HG02840 (cell line): ENCODE measurements around the gene ERC2.
A peak's percentile ranks its signal among the peaks of the same experiment; 100 is the strongest.

Experiments
- ATAC-seq: cut with Tn5 transposase; IDR thresholded peaks from one replicate; pipeline ENCODE4 v1.9.1; 2021; ENCODE audit warnings: mild to moderate bottlenecking, moderate library complexity, moderate number of reproducible peaks; ENCODE audit not compliant: unreplicated experiment, low FRiP score

ERC2 gene

DNA sequence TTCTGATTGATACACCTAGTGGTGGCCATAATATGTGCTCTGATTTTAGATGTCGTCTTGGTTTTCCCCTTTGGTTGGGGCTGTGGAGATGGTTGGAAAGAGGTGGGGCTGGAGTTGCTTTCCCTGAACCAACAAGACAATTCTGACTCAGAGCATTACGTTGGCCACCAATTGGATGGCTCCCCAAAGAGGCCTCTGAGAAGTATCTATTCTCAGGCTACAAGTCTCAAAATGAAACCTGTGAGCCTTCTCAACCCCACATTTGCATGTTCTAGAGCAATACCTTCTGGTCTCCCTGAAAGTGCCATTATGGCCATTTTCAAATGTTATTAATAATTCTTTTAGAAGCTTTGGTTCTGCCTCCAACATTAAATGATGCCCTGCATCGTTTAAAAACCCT is 792.8 kb downstream of the ERC2 start:
- ATAC-seq, result peak; percentile 94

DNA sequence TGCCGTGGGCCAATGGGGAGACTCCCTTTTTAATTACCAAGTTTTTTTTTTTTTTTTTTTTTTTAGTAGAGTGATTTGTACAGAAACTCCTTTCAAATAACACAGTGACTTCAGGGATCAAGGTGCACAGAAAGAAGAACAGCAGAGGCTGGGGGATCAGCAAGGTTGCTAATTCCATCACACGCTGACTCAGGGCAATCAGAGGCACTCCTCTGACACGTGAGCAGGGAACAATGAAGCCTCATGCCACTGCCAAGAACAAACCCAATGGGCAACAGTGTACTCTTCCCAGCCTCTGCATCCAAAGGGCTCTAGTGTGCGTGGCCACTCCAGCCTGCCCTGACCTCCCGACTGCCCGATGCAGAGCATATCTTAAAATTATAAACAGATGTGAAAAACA is 794.5 kb downstream of the ERC2 start:
- ATAC-seq, result no peak

DNA sequence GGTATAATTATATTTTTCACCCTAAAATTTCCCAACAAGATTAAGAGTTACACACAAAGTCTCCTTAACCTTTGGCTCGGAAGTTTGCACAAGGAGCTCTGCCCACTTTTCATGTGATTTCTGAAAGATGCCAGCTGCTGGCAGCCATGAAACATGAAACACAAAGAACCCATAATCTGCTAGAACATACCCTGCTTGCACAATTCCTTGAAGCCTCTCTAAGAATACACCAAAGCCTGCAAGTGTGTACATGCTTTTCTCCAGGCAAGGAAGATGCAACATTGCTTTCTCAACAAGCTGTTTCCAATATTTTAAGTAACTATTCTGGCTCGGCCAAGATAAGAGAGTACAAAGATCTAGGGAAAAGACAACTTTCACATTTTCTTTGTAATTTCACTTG is 799.1 kb downstream of the ERC2 start:
- no peak for ATAC-seq

DNA sequence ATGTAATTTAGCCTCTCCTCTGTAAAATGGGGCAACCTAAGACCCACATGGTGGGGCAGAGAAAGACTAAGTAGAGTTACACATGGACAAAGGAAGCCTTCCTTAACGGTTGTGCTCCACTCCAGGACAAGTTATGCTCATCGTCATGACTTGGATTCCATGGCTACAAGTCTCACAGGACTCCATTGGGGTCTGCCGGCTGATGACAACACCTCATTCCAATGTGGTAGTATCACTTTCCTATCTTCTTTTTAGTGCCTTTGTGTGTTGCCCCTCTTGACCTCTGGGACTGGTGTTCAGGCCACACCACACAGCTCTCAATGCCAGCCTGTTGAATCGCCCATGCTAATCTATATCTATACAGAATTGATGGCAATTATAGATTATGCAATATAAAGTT is 799.9 kb downstream of the ERC2 start:
- ATAC-seq, result no peak

DNA sequence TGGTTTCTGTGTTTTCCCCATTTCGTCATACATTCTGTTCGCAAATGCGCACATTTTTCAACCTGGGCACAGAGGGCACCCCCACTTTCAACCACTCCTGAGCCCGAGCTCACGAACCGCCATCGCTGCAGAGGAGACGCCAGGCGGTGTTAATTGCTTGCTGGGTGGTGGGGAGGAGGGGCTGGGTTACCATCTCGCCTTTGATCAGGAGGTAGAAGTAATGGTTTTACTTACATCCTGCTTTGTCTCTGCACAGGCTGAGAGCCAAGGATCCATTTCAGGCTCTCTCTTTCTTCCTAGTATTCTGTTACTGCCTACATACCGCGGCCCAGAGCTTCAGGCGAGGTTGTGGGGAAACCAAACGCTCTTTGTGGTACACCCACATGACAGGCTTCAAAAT is 803.9 kb downstream of the ERC2 start:
- no peak for ATAC-seq

DNA sequence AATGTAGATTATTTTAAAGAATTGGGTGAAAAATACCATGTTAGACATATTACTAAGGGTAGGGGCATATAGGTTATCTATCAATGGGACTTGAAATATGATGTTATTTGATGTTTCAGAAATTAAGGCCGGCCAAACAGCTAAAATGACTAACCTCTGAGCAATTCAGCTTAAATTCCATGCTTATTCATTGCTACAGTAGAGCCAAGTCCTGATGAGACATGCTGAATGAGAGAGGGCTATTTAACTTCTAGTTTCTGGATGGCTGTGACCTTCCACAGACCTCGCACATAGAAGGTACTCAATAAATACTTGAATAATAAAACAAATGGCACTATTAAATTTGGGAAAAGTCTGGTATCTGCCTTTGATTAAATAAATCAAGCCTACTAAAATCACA is 805.6 kb downstream of the ERC2 start:
- ATAC-seq, result no peak

DNA sequence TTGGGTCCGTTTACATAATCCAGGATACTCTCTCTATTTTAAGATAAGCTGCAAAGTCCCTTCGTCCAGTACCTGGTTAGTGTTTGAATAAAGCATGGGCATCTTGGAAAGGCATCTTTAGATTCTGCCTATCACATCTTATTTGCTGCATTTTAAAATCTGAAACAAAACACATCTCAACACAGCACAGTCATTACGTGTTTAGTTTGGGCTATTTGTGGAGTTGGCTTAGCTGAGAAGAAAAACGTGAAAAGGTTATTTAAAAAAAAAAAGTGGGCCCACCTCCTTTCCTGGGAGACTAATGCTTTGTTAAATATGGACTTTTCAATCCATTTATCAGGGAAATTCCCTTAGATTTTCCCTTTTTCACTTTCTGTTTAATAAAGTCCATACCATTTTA is 806.7 kb downstream of the ERC2 start:
- no peak for ATAC-seq

DNA sequence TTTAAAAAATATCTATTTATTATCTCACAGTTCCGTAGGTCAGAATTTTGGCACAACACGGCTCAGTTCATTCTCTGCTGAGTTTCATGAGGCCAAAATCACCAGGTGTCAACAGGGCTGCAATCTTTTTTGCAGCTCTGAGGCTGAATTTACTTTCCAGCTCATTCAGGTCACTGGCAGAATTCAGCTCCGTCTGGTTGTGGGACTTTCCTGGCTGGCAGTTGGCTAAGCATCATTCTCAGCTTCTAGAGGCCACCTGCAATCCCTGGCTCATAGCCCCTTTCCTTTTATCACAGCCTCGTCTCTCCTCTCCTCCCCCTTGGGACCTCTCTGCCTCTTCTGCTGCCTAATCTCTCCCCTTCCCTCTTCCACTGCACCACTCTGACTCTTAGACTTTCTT is 807.1 kb downstream of the ERC2 start:
- ATAC-seq, result no peak

DNA sequence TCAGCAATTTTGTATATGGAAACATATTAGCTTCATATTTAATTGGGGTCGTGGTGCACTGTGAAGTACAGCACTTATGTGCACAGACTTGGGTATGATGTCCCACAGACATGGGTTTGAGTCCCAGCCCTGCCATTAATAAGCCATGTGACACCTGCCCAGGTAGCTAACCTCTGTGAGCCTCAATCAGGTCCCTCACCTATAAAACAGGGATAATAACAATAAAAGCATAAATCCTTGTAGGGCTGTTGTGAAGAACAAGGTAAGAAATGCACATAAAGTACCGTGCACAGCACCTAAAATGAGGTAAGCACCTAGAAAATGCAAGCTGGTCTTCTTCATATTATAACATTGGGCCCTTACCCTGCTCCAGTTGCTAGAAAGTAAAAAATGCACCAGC is 807.6 kb downstream of the ERC2 start:
- no peak for ATAC-seq

DNA sequence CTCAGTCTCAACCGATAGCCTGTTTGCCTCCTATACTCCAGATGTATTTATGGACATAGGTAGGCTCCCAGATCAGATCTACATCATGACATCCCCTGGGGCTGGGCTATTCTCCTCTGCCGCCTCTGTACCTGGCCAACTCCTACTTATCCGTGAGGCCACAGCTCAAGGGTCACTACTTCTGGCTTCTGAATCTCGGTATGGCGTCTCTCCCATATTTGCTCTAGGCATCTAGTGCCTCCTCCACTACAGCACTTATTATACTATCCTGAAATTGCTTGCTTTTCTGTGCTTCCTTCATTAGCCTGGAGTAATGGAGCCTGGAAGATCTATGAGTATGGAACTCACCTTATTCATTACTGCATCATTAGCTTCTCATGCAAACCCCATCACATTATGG is 808.6 kb downstream of the ERC2 start:
- no peak for ATAC-seq

DNA sequence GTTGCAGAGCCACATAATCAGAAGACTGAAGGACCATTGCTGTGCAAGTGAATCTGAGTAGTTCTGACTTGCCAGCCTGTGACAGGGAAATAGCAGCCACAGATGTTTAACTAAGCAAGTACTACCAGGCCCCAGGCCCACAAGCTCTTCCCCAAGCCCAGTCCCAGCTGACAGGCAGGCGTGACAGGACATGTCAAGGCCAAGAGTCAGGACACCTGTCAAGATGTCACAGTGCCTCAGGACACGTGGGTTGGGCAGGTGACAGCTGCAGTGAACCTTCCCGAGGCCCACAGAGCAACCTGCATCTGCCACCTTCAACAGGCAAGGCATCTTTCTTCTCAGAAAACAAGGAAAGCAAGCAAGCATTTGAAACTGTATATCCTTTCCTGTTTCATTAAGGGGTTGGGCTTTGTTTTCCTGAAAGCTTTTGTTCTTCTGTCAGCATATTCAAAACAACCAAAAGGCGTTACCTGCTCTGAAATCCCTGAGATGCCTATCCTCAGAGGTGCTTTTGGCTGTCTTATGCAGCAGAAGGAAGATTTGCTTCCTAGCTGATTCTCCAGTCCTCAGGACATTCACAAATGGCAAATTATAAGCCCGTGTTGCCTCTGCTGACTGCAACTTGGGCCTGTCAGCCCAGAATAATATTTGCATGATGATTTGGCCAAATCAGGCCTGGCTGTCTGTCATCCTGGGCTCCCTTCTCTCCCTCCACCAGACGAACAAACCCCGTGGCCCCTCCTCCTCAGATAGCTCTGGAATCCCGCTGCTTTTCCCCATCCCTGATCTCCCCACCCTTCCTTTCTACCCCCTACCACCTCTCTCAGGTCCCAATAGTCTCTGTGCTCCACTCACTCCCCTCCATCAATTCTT is 809.3 kb downstream of the ERC2 start:
- ATAC-seq, result no peak

DNA sequence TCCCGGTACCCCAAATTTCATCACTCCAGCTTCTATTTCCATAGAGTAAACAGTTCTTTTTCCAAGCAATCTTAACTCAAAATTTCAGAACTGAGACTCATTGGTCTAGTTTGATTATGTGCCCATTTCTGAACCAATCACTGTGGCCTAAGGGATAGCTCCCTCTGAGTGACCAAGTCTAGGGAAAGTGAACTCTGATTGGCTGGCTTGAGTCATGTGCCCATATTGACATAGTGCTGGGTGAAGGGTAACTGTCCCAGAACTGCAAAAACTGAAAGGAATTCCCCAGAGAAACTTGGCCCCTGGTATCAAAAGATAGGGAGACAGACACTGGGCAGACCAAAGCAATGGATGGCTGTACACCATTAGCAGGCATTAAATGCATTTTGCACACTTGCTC is 810.0 kb downstream of the ERC2 start:
- ATAC-seq, result no peak

DNA sequence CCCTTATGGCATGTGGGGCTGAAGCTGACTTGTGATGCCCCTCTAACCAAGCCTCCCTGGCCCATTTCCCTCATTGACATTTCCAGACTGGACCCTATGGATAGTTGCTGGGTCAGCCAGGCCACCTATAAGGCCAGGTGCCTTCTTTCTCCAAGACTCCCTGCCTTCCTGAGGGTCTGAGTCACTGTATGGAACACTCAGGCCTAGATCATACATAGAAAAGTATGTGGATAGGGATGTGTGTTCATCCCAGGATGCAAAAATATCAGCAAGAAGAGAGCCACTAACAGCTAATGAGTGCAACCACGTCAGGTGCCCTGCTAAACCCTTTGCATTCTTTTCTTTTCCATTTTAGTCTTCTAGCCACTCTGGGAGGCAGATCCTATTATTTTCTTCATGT is 812.7 kb downstream of the ERC2 start:
- ATAC-seq, result no peak

DNA sequence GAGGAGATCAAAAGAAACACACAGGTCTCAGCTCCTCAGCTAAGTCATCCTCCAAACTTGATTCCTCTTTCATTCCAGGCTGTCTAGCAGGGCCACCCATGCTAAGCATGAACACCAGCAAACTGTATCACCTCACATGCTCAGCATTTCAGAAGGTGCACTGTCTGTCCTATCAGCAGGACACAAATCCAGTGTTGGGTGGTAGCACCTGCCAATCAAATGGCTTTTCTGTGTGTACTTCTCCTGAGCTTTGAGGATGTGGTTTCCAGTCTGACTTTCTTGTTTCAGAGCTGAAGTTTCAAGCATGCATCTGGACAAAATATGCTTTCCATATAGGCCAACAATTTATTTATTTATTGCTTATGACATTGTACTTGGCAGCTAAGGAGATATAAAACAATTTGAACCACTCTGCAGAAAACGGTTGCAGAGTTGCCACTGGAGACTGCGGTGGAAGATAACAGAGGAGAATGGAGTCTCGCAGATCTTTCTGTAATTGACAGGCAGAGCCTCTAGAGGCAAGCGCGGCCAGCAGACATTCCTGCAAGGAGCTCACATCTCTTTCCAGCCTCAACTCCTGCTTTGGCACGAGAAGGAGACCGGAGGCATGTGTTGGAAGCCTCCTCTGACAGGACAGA is 814.0 kb downstream of the ERC2 start:
- ATAC-seq, result peak; percentile 58

DNA sequence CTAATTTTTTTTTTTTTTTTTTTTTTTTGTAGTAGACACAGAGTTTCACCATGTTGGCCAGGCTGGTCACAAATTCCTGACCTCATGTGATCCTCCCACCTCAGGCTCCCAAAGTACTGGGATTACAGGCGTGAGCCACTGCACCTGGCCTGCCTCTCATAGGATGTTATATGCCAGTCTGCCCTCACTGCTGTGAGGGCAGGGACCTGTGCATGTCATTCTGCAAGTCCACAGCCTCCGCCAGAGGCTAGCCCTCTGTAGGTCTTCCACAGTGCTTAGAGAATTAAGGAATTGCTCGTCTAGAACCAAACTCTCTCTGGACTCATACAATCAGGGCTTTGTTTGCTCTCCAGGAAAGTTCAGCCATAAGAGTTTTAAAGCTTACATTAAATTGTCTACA is 817.3 kb downstream of the ERC2 start:
- no peak for ATAC-seq

DNA sequence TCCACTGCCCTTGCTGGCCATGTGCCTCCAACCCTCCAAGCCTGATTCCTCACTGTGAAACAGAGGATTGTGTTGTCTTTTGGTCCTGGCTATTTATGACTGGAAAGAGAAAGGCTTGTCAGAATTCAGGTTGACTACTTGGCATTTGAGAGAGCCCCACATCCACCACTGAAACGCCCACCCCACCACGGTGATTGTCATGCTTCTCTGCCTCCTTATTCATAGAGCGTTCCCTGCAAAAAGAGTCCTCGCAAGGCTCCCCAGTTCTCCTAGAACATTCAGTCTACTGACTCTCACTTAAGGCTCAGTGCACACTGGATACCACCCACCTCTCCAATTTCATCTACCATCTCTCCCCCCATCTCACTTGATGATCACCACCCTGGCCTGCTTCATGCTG is 818.3 kb downstream of the ERC2 start:
- ATAC-seq, result no peak

DNA sequence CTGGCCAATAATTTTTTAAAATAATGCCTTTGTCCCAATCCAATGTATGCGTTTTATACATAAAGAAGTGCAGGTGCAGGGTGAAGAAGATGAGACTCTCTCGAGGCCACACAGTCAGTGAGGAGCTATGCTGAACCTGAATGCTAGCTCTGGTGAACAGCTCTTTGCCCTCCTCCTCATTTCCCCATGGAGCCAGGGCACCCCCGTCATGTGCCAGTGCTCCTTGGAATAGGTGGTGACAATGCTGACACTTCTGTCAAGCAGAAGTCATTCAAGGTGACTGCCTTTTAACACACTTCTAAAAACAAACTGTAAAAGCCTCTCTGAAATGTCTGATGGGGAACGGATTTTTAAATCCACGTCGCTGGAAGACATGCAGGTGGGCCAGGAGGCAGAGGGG is 818.7 kb downstream of the ERC2 start:
- no peak for ATAC-seq

DNA sequence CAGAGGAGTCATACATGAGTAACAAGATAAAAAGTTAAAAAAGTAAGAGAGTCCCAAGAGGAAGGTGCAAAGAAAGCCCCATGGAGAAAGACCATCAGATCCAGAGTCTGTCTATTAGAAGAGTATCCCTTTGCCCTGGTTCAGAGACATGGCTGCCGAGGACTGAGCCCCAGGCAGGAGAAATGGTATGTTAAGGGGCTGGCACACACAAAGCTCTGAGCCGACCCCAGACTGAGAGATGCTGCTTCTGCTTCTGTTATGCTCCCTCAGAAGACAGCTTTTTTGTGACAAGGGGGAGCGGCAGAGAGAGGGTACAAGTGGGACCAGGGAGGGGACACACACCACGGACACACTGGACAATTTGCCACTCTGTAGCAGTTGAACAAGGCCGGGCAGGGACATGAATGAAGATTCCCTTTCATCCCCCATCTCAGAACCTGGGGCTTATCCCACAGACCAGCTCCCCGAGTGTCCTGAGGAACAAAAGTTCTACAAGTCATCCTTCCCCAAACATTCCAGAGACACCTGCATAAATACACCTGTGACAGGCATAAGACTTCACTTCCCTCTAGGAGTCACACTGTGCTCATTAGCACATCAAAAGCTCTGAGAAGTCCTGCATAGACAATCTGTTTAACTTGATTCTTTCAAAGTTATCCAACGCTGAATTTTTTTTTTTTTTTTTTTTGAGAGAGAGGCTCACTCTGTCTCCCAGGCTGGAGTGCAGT is 819.5 kb downstream of the ERC2 start:
- no peak for ATAC-seq

DNA sequence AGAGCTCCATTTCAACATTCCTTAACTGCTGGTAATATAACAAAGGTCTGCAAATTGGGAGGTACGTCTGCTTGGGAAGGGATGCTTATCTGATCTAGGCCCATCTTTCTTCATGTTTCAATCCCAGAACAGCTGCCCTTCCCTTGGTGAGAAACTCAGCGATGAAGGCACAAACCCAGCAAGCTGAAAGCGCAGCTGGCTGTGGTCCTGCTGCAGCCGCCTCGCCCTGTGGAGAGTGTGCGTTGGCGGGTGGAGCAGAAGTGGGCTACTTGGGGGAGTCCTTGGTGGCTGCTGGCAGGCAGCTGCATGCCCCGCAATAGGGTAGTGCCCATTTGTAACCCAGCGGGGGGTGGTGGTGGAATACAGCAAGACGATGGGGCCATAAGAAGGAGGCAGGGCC is 820.6 kb downstream of the ERC2 start:
- ATAC-seq, result no peak

DNA sequence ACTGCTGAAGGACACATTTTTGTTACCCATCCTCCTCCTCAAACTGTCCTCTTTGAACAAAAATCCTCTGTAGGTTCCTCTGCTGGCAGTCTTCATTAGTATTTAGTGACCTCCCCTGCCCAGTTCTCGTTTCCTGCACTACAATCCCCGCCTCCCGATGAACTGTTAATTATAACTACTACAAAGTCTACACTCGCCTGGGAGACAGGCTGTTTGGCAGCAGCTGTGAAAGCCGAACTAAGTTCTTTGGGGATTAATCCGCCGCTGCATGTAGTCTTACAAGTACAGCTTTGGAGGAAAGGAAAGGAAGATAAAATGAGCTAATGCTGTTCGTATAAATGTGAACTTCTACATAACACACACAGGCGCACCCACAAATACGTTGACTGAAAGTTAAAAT is 821.2 kb downstream of the ERC2 start:
- no peak for ATAC-seq

DNA sequence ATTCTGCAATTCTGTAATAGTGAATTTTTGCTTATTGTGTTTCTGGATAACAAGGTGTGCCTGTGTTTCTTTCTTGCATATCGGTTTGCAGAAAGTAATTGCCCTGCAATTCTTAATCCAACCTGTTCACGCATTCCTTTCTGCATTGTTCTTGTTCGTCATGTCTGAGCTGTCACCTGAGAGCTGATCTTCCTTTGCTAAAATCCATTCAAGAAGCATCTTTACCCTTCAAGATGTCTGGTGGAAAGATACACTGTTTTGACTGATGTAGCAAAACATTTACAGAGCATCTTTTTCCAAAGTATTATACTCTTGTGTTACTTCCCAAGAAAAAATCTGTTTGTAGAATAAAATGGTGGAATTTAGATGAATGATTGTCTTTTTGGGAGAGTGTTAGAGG is 822.1 kb downstream of the ERC2 start:
- ATAC-seq, result no peak

DNA sequence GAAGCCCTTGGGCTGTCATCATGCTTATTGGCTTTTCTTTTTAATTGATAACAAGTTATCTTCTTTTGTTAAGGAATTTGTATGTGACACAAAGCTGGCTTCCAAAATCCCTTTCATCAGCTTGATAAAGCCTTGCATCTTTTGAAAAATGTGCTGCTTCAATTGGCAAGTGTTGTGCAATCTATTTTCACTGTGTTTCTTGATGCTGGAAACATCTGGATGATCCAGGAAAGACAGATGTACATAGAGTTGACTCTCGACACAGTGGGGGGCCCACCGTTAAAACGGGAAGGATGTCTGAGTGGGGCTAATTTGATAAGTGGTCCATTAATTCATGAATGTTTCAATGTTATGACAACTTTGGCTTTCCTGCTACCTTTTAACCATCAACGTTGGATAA is 822.8 kb downstream of the ERC2 start:
- no peak for ATAC-seq
